ENCODE results near the gene ARHGEF12.

The ARHGEF12 gene

GRCh38 chr11:120329556-120329955 is 6.7 kb upstream of the ARHGEF12 start:
- TF ChIP-seq, protein P1, sequence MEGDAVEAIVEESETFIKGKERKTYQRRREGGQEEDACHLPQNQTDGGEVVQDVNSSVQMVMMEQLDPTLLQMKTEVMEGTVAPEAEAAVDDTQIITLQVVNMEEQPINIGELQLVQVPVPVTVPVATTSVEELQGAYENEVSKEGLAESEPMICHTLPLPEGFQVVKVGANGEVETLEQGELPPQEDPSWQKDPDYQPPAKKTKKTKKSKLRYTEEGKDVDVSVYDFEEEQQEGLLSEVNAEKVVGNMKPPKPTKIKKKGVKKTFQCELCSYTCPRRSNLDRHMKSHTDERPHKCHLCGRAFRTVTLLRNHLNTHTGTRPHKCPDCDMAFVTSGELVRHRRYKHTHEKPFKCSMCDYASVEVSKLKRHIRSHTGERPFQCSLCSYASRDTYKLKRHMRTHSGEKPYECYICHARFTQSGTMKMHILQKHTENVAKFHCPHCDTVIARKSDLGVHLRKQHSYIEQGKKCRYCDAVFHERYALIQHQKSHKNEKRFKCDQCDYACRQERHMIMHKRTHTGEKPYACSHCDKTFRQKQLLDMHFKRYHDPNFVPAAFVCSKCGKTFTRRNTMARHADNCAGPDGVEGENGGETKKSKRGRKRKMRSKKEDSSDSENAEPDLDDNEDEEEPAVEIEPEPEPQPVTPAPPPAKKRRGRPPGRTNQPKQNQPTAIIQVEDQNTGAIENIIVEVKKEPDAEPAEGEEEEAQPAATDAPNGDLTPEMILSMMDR (IDR thresholded peaks at IDR 0.05; ENCODE audit: borderline replicate concordance, insufficient read depth, low read depth, low read length): no peak
- no peak overlapping the region for H3K4me3 ChIP-seq (ENCODE audit: low read depth, low read length)

GRCh38 chr11:120330045-120330444 is 6.2 kb upstream of the ARHGEF12 start:
- no peak overlapping the region for H3K4me3 ChIP-seq (ENCODE audit: low read depth, low read length)
- TF ChIP-seq, protein P1 (IDR thresholded peaks at IDR 0.05; ENCODE audit: borderline replicate concordance, insufficient read depth, low read depth, low read length): no peak

GRCh38 chr11:120331301-120331996 is 4.8 kb upstream of the ARHGEF12 start:
- TF ChIP-seq, protein P1 (IDR thresholded peaks at IDR 0.05; ENCODE audit: borderline replicate concordance, insufficient read depth, low read depth, low read length): no peak
- no peak overlapping the region for H3K4me3 ChIP-seq (ENCODE audit: low read depth, low read length)

- H3K4me3 ChIP-seq (ENCODE audit: low read depth, low read length): no peak overlapping the region
- TF ChIP-seq, protein P1 (IDR thresholded peaks at IDR 0.05; ENCODE audit: borderline replicate concordance, insufficient read depth, low read depth, low read length): no peak
Observed at GRCh38 chr11:120332822-120333716, 3.1 kb upstream of the ARHGEF12 start.

- TF ChIP-seq, protein P1 (IDR thresholded peaks at IDR 0.05; ENCODE audit: borderline replicate concordance, insufficient read depth, low read depth, low read length): no peak
- H3K4me3 ChIP-seq (ENCODE audit: low read depth, low read length): no peak overlapping the region
Observed at GRCh38 chr11:120333801-120334200, 2.4 kb upstream of the ARHGEF12 start.

DNA sequence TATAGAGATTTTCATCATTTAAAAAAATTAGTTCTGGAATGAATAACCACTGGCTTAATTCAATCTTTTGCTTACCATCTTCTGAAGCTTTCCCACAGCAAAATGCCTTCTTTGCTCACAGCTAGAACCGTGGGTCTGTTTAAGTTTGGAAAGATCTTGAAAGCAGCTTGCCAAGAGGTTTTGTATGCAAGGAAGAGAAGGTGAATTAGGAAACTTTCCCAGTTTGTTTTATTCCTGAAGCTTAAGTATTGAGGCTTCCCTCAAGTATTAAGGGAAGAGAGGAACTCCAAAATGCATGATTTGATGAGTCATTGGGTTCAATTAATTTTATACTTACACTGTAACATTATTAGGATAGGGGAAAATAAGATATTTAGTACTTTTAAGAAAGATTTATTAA is 1.9 kb upstream of the ARHGEF12 start:
- TF ChIP-seq, protein P1 (IDR thresholded peaks at IDR 0.05; ENCODE audit: borderline replicate concordance, insufficient read depth, low read depth, low read length): no peak

More for the DNA sequence above, 1.9 kb upstream of the ARHGEF12 start:
- no peak overlapping the region for H3K4me3 ChIP-seq (ENCODE audit: low read depth, low read length)

Measured in GM12875 (cell line).